ENCODE measurements around the gene TFCP2.

TFCP2 gene

GRCh38 chr12:51171884-51172514, 936 bp downstream of the TFCP2 start:
- no peak for DNase-seq (ENCODE audit: extremely low read depth, low read depth)

GRCh38 chr12:51163795-51164194, 9.1 kb downstream of the TFCP2 start:
- no peak for DNase-seq (ENCODE audit: extremely low read depth, low read depth)
- no peak for TF ChIP-seq CTCF (IDR thresholded peaks at IDR 0.05; ENCODE audit: low read depth, low read length)

More at GRCh38 chr12:51171884-51172514, 936 bp downstream of the TFCP2 start:
- no peak for TF ChIP-seq CTCF (IDR thresholded peaks at IDR 0.05; ENCODE audit: low read depth, low read length)

- no peak for TF ChIP-seq CTCF (IDR thresholded peaks at IDR 0.05; ENCODE audit: low read depth, low read length)
- no peak for DNase-seq (ENCODE audit: extremely low read depth, low read depth)
Observed at GRCh38 chr12:51162217-51162616, 10.7 kb downstream of the TFCP2 start.

GRCh38 chr12:51160814-51161459, 12.0 kb downstream of the TFCP2 start:
- DNase-seq (ENCODE audit: extremely low read depth, low read depth) = peak; percentile 35
- TF ChIP-seq CTCF (IDR thresholded peaks at IDR 0.05; ENCODE audit: low read depth, low read length) = no peak

GRCh38 chr12:51156245-51156765, 16.6 kb downstream of the TFCP2 start:
- no peak for TF ChIP-seq CTCF (IDR thresholded peaks at IDR 0.05; ENCODE audit: low read depth, low read length)
- DNase-seq (ENCODE audit: extremely low read depth, low read depth) = no peak

GRCh38 chr12:51152953-51153352, 20.0 kb downstream of the TFCP2 start:
- DNase-seq (ENCODE audit: extremely low read depth, low read depth) = no peak
- no peak for TF ChIP-seq CTCF (IDR thresholded peaks at IDR 0.05; ENCODE audit: low read depth, low read length)

- TF ChIP-seq CTCF (IDR thresholded peaks at IDR 0.05; ENCODE audit: low read depth, low read length) = no peak
- DNase-seq (ENCODE audit: extremely low read depth, low read depth) = no peak
Observed at GRCh38 chr12:51150777-51151176, 22.2 kb downstream of the TFCP2 start.

Data from AG09319 (cell line).